Neutrophil (primary cell): ENCODE measurements around the gene POPDC3.

Source experiments
- H3K27ac ChIP-seq: fragments of 200-600 bp; sonication (generic); 2 replicates; pipeline ENCODE4 v1.5.1; 2016; ENCODE audit warnings: mild to moderate bottlenecking, moderate library complexity
- H3K27me3 ChIP-seq: fragments of 200-600 bp; sonication (generic); 2 replicates; pipeline ENCODE4 v1.6.0; 2016; ENCODE audit warnings: mild to moderate bottlenecking
- H3K36me3 ChIP-seq: fragments of 200-600 bp; sonication (generic); 2 replicates; pipeline ENCODE4 v1.5.1; 2017
- H3K4me1 ChIP-seq, 2 experiments: fragments of 200-600 bp in 1 of 2; sonication (generic) in 1 of 2; 1 replicate in 1 of 2; 2 replicates in 1 of 2; pipeline versions ENCODE4 v1.5.1 to v1.6.1; 2013 to 2016; ENCODE audit warnings: low read depth in 1 of 2, low read length in 1 of 2, mild to moderate bottlenecking in 1 of 2, moderate library complexity in 1 of 2; ENCODE audit not compliant: control insufficient read depth in 1 of 2, insufficient read depth in 1 of 2
- H3K4me3 ChIP-seq, 2 experiments: fragments of 200-600 bp in 1 of 2; sonication (generic) in 1 of 2; 1 replicate in 1 of 2; 2 replicates in 1 of 2; pipeline ENCODE4 v1.5.1; 2013 to 2016; ENCODE audit warnings: low read depth in 1 of 2, low read length in 1 of 2, mild to moderate bottlenecking in 1 of 2, moderate library complexity in 1 of 2
- H3K9me3 ChIP-seq: fragments of 200-600 bp; sonication (generic); 2 replicates; pipeline ENCODE4 v1.5.1; 2016
- CTCF ChIP-seq: fragments of 200-600 bp; sonication (generic); IDR thresholded peaks from 2 replicates; pipeline ENCODE4 v1.5.1; 2016; ENCODE audit warnings: antibody characterized with exemption

POPDC3 gene

GRCh38 chr6:105108631-105109262 is 71.1 kb downstream of the POPDC3 start:
- Histone ChIP-seq H3K9me3 (no peaks in the 10 kb centered on the region), H3K4me1 (no peaks in the 10 kb centered on the region), H3K27ac (no peak overlapping the region), H3K4me3 (no peak overlapping the region), H3K36me3 (no peaks in the 10 kb centered on the region), H3K27me3 (peaks cover 30% of the 10 kb centered on the region)
- no peak for TF ChIP-seq CTCF
